Pulmonary artery endothelial cell (primary cell): ENCODE data around the gene C13orf46. TPM values are rescaled to one million over a fixed set of nuclear protein-coding genes. Genes with fewer than 3 reads are reported as not detected.
"Not testable (repeated sequence)": the region's sequence is repeated elsewhere in the genome, so short reads cannot be mapped to it uniquely, and the experiment has no call there.

Source experiments
- DNase-seq: peaks from one replicate; pipeline ENCODE4 v3.0.0-alpha.2; 2011; ENCODE audit warnings: low read depth, low spot score
- total RNA-seq: library from RNA; depleted of rRNA; stranded (reverse); fragments of >200 nt; gene quantifications from 2 replicates; pipeline ENCODE4 v1.2.3, GENCODE V29; 2014

C13orf46 gene
- total RNA-seq = 0.07 and 0.39 TPM in 2 replicates

GRCh38 chr13:113973218-113974164 is at the start of gene C13orf46:
TSS of gene C13orf46 (minus strand) at chr13:113974076. CDS start at chr13:113973997, 79 bp downstream.
- no peak for DNase-seq

DNA sequence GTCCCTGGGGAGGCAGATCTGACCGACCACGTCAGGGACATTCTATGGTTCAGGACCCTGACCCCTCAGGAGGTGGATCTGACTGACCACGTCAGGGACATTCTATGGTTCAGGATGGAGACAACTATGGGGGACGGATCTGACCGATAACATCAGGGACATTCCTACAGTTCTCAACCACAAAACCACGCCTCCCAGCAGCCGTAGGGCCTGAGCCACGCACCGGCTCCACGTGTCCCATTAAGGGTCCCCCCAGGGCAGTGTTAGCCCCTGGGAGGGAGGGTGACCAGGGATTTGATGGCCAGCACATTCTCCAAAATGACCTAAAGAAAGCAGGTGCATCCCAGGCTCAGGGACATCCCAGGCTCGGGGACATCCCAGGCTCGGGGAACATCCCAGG is 49.0 kb upstream of the C13orf46 start:
- no peak for DNase-seq

GRCh38 chr13:114022309-114022669 is 48.4 kb upstream of the C13orf46 start:
- DNase-seq = no peak

- DNase-seq = no peak
These were observed 47.8 kb upstream of the C13orf46 start for GRCh38 chr13:114021464-114022308.

GRCh38 chr13:114020750-114021463 is 47.0 kb upstream of the C13orf46 start:
- no peak for DNase-seq

GRCh38 chr13:114020134-114020533 is 46.3 kb upstream of the C13orf46 start:
- DNase-seq = not testable (repeated sequence)

- no peak for DNase-seq
These were observed 45.5 kb upstream of the C13orf46 start for GRCh38 chr13:114019367-114019766.

DNA sequence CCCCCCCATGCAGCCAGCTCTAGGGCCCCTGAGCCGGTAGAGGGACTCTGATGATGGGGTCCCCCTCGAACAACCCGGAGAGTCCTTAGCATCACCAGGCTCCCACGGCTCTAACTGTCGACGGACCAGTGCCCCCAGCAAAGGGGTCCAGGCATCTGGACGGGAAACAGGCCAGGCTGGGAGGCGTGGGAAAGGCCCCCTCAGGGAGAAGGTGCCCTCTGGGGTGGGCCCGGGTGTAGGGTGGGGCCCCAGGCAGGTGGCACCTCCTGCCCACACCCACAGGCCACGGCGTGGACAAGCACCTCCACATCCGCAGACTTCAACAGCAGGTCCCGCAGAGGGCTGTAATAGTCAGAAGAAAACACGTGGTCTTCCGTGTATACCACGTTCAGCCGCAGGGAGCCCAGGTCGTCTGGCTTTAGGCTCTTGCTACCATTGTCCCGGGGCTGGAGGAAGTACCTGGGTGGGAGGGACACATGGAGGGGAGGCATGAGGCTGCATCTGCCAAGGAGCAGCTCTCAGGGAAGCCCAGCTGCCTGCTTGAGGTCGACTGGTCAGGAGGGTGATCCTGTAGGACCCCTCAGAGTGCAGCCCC is 44.7 kb upstream of the C13orf46 start:
- DNase-seq = no peak

DNA sequence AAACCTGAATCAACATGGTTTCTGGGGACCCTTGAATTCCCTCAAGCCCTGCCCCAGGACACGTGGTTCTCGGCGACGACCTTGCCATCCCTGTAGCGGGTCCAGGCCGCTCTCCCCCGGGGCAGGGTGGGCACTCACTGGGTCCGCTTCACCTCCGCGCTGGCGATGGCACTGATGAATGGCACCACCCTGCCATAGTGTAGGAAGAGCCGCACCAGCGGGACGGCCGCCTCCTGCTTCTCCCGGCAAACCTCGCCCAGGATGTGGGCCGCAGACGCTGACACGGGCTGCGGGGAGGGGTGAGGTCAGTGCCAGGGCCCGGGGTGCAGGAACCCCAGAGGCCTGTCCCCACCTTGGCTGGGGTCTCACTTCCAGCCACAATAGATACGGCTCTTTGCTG is 44.1 kb upstream of the C13orf46 start:
- no peak for DNase-seq

- no peak for DNase-seq
These were observed 43.3 kb upstream of the C13orf46 start for GRCh38 chr13:114017028-114017630.

DNA sequence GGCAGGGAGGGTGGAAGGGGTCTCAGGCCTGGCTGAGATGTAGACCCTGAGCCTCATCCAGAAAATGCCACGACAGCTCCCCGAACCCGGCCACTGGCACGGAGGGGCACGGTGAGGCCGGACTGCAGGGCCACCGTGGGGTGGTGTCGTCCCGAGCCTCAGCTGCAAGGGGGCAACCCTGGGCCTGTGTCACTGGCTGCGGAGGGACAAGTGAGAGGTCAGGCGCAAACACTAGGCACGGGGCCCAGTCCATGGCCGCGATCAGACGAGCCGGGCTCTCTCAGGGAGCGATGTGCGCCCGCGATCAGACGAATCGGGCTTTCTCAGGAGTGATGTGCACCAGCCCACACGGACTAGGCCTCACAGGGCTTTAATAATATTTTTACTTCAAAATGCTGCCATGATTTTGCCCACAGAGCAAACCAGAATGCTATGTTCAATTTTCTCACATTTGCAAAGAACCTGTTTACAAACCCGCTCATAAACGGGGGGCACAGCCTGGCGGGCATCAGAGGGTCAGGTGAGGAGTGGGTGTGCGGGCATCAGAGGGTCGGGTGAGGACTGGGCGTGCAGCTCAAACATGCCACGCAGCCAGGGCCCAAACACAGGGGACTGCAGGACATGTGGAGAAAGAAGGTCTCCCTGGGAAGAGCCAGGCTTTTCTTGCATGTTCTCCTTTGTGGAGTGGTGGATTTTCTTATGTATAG is 42.6 kb upstream of the C13orf46 start:
- DNase-seq = no peak

GRCh38 chr13:114015969-114016295 is 42.1 kb upstream of the C13orf46 start:
- no peak for DNase-seq

DNA sequence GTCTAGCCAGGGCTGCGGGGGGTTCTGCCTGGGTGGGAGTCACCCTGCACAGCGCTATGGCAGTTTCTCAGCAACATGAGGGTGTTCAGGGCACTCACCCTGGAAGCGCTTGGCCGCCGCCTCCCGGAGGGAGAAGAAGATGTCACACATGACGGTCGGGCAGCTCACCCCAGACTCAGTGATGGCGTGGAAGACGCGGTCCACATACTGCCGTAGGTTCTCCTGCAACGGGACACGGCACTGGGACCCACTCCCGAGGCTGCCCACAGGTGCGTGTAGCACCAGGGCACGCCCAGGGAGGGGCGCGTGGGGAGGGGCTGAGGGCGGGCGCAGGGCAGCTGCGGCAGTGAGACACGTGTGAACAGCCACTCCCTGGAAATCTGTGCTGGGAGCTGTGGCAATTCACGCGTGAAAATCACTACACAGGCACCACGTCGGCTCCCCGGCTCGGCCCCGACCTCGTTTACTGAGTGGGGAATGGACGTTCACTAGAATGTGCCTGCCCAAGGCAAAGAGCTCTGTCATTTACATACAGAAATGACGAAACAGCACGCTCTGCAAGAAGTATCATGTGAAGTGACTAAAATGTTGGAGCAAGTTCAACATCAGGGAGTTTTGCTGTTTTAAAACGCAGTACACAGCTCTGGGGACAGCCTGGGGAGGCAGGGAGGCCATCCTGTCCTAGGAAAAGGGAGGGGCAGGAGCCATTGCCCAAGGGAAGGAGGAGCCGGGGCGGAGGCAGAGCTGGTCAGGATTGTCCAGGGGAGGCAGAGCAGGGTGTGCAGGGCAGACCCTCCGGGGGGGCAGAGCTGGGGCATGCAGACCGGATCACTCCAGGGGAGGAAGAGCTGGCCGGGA is 41.5 kb upstream of the C13orf46 start:
- DNase-seq = no peak

DNA sequence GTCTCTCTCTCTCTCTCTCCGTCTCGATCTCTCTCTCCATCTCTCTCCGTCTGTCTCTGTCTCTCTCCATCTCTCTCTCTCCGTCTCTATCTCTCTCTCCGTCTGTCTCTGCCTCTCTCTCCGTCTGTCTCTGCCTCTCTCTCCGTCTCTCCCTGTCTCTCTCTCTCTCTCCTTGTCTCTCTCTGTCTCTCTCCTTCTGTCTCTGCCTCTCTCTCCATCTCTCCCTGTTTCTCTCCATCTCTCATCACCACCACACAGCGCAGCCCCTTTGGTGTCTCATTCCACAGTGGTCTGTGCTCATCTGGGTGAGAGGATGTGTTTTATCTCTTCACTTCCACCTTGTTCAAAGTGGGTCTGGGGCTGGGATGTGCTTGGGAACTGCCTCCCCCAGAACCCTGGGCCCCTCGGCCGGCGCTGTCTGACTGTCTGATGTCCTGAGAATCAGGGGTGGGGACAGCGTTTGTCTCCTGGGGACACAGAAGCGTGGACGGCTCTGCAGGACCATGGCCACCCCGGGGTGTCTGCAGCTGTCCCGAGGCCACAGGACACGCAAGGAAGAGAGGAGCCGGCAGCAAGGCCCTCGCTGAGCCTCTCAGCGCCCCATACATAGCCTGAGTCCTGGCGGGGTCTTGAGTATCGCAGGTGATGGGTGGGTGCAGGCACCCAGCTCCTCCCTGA is 40.2 kb upstream of the C13orf46 start:
- no peak for DNase-seq

GRCh38 chr13:114013336-114013735 is 39.5 kb upstream of the C13orf46 start:
- no peak for DNase-seq

GRCh38 chr13:114012921-114013320 is 39.0 kb upstream of the C13orf46 start:
- DNase-seq = no peak

DNA sequence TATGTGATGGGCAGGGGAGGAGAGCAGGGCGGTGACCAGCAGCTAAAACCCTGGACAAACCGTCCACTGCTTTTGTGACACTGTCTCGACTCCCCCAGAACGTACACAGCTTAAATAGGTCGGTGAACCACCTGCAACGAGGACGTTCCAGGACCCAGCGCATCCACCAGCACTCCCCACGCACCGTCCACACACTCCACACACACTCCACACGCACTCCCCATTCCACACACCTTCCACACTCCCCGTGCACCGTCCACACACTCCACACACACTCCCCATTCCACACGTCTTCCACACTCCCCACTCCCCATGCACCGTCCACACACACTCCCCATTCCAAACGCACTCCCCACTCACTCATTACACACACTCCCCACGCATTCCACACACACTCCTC is 38.3 kb upstream of the C13orf46 start:
- DNase-seq = no peak

DNA sequence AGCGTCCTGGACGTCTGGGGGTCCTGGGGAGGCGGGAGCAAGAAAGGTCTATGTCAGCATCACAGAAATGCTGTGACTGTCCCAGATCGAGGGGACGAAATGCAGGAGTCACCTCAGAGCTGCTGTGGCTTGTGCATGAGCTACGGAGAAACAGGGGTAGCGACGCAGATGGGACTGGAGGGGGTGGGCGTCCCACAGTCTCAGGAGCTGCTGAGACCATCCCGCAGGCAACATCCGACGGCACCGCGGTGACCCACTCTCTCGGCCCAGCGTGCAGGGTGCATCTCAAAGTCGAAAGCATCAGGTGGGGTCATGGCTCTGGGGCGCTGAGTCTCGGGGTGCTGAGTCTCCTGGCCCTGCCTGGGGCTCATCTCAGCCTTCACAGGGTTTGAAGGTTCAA is 37.4 kb upstream of the C13orf46 start:
- DNase-seq = no peak
